Mucosa of gallbladder (tissue), 1 donor: Measurements from ENCODE around the gene SLK. TPM values are rescaled to one million over a fixed set of nuclear protein-coding genes. Genes with fewer than 3 reads are reported as not detected.

Experiments used
- DNase-seq: peaks from one replicate; pipeline ENCODE4 v3.0.0-alpha.2; 2020; ENCODE audit warnings: low spot score
- total RNA-seq: library from RNA; stranded (reverse); gene quantifications from one replicate; pipeline ENCODE4 v1.2.1, GENCODE V29; 2021
- donor health status: DM: no; HTN: no; CAD: no.

Gene SLK
- total RNA-seq, 1 donor from 2014 or later, result 38.5 TPM

DNA sequence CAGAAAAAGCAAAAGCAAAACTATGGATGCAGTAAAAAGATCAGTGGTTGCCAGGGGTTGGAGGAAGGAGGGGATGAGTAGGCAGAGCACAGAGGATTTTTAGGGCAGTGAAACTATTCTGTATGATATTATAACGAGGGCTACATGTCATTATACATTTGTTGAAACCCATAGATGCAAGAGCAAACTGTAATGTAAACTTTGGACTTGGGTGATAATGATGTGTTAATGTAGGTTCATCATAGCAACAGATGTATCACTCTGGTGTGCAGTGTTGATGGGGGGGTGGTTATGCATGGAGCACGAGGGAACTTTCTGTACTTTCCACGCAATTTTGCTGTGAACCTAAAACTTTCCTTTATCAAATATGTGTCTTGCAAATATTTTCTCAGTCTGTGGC is 23.2 kb downstream of the SLK start:
- DNase-seq, result no peak

DNA sequence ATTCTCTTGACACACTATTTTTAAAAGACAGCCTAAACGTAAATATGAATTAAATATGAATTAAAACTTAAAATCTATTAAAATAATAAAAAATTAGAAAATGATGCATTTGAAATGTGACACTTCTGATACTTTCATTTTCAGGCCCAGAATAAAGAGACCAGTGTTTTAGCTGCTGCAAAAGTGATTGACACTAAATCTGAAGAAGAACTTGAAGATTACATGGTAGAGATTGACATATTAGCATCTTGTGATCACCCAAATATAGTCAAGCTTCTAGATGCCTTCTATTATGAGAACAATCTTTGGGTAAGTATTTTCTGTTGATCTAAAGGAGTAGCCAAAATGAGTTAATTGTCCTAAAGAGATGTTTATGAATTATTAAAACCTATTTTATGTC is 23.6 kb downstream of the SLK start:
- no peak for DNase-seq

DNA sequence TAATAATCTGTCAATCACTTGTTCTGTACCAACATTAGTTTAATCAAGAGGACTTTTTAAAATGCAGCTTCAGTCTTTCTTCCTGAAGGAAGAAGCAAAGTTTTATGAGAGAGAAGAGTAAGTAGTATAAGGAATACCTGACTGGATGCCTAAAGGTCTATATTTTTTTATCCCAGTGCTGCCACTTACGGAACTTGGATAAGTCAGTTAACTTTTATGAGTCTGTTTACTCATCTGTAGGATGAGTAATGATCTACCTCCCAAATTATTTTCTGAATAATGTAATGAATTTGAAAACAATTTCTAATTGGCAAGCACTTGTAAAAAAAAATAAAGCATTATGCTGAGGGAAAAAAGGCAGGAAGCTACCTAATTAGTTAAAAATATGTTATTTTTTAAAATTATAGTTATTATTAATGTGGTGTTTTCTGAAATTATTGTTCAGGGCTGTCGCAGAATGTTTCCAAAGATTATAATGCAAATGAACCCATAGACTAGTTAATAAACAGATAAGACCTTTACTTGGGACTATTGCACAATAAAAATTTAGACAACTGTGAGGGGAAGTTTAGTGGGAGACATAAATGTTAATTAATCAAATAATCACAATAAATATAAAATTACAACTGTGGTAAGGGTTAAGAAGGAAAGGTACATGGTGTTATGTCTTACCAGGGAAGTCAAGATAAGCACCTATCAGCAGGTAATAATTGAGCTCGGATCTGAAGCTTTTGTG is 24.6 kb downstream of the SLK start:
- DNase-seq, result no peak

DNA sequence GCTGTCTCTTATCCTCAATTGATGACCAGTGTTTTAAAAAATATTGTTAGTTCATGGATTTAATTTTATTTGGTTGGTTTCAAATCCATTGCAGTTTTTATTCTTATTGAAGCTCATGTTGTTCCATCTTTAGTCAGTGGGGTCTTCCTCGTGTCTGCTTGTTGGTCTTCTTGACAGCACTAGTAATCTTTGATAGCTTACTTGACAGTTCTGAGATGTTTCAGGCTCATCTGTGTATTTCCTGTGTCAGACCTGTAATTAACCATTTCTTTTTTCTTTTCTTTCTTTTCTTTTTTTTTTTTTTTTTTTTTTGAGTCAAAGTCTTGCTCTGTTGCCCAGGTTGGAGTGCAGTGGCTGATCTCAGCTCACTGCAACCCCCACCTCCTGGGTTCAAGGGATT is 28.2 kb downstream of the SLK start:
- DNase-seq, result no peak

DNA sequence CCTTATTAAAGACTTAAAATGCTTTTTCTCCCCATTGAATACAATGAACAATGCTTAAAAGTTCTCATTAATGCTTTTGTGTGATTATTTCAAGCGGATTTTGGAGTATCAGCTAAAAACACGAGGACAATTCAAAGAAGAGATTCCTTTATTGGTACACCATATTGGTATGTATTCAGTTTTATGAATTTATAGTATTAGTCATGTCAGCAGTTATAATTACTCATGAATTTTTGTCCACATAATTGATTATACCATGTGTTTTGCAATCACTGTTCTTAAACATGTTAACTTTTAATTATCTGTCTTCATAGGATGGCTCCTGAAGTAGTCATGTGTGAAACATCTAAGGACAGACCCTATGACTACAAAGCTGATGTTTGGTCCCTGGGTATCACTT is 31.9 kb downstream of the SLK start:
- no peak for DNase-seq

DNA sequence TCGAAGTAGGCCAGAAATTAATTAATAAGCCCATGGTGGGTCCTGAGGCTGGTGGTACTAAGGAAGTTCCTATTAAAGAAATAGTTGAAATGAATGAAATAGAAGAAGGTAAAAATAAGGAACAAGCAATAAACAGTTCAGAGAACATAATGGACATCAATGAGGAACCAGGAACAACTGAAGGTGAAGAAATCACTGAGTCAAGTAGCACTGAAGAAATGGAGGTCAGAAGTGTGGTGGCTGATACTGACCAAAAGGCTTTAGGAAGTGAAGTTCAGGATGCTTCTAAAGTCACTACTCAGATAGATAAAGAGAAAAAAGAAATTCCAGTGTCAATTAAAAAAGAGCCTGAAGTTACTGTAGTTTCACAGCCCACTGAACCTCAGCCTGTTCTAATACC is 36.0 kb downstream of the SLK start:
- no peak for DNase-seq

DNA sequence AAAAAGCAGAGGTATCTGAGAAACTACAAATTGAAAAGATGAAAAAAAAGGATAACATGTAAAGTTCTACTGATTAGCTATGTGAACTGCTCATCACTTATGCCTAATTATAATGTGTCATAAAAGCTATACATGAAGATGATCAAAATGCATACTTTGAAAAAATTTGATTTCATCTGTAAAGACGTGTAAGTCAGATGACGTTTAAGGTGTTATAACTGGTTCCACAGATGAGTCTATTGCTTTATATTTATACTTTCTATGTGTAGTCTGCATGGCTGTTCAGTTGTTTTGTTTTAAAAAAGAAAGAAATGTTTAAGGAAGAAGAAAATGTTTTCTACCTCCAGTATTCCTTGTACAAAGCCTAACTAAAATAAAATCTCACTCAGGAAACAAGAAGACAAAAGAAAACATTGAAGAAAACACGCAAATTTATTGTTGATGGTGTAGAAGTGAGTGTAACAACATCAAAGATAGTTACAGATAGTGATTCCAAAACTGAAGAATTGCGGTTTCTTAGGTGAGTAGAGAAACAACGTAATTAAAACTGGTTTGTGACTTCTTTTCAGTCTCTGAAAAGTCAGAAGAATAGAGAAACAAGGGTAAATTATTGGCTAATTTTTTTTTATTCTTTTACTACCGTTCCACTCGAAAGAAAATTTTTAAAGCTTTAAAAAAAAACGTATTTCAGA is 38.4 kb downstream of the SLK start:
- no peak for DNase-seq

DNA sequence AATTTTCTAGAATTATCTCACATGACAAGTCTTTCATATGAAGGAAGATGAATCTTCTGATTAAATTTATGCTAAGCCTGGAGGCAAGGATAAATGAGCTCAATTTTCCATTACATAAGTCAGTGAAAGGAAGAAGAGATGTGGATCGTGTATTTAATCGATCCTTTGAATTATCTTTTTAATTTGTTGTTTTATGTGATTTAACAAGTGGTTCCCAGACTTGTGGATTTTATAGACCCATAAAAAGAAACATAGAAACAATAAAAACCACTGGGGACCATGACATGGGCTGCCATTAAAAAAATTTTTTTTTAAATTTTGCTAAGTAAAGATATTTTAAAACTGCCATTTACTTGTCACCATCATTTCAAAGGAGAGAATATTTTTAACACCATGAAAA is 45.0 kb downstream of the SLK start:
- no peak for DNase-seq

DNA sequence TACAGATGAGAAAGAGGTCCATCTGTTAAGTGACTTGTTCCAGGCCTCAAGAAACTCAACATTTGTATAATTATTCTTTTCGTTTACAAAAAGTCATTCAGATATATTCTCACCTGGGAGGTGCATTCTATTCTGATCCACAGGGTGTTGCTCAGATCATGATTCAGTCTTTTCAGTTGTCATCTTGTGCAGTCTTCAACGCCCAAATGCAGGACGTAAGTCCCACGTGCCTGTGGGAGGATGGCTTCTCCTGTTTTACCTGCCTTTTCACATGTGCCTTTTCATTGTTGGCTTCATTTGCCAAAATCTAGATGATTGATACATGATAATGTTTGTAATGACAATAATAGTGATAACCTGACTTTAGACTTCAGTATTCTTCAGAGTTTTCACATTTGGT is 46.5 kb downstream of the SLK start:
- no peak for DNase-seq

DNA sequence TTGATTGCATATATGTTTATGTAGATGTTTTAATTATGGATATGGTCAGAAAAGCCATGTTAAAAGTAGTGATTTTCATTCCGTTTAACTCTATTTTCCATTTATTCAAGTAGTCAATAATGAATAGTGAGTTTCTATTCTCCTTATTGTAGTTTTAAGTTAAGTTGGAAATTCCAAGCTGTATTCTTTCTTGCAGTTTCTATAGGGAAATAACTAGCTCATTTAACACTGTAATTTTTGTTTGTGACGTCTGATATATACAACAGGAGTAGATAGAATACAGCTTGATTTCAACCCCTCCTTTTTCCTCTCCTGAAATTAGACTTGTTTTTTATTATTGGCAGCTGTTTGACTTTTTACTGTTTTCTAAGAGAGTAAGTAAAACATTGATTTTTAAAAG is 47.2 kb downstream of the SLK start:
- no peak for DNase-seq

DNA sequence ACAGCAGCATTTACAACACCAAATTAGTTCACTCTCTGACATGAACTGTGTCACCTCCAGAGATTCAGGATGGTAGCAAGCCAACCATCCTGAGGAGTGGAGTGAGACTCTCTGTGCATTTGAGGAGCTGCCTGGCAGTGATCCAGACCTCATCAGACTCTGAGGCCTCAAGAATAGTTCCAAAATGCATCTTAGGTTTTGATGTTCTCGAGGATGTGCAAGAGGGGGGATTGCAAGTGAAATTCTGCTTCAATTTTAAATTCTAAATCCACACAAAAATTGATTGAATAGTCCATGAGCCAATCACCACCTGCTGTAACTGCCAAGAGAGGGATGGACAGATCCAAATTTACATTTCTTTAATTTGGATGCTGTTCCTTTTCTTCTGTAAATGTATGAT is 49.7 kb downstream of the SLK start:
- no peak for DNase-seq

DNA sequence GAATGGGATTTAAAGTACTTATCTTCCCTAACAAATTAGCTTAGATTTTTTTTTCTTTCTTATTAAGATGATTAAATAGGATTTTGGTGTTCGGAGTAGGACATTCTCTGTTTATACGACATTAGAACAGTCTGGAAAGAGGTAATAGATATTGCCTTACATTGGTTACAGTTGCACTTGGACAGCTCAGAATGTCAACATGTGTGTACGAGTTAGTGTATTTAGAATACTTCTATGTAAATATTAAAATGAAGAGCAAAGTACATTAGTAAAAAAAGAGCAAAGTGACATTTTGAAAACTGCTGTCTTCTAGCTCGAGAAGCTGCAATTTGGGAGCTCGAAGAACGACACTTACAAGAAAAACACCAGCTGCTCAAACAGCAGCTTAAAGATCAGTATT is 51.5 kb downstream of the SLK start:
- no peak for DNase-seq

DNA sequence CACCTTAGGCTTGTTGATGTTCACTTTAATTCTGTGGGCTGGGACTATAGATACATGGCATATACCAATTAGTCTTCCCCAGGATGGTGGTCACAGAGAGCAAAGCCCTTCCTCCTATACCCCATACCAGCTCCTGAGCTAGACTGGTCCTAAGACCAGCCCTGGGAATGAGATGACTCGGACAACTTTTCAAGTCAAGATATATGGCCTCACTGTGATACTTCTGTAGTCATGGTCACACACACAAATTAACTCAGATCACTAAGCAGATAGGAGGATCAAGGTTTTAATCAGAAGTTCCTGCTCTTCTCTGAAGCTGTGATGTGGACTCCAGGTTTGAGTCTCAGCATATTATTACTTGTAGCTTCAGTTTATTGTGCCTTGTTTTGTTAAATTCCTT is 53.1 kb downstream of the SLK start:
- DNase-seq, result no peak

DNA sequence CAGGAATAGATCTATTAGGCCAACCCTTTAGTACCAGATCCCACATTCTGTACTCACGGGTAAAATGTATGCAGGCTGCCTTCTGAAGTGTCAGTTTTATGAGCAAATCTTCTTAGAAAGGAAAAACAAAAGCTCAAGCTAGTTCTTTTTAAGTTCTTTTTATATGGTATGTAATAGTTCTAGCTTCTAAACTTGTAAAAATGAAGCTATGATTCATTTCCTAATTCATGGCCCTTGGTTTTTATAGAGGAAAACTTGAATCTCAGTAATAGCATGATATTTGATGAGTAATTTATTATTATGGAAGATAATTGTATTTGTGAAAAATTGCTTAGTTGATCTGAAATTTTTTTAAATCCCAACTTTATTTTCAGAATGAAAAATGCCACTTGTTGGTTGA is 54.3 kb downstream of the SLK start:
- DNase-seq, result no peak

DNA sequence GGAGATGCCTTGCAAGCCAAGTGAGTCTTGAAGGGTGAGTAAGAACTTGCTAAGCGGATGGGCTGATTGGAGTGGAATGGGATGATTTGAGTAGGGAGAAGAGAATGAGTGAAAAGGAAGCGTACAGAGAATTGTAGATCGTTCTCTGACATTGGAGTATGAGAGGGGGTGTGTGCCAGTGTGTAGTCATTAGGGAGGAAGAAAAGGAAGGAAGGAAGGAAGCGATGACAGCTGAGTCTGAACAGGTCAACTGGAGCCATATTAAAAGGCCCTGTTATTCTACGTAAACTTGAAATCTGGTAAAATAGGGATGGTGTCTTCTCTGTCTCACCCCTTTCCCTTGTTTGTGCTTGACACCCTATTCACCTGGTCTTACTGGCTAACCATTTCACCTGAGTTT is 55.1 kb downstream of the SLK start:
- DNase-seq, result no peak

DNA sequence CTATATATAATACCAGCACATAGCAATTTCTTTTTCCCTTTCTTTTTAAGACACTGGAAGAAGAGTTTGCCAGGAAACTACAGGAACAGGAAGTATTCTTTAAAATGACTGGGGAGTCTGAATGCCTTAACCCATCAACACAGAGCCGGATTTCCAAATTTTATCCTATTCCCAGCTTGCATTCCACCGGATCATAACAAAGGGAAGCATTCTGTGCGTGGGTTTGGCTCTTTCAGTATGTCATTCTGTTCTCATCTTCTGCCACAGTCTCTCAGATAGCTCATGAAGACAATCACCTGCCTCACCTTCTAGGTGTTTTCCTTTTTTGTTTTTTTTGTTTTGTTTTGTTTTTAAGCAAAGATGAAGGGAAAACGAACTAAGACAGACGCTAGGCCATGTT is 58.6 kb downstream of the SLK start:
- DNase-seq, result no peak

DNA sequence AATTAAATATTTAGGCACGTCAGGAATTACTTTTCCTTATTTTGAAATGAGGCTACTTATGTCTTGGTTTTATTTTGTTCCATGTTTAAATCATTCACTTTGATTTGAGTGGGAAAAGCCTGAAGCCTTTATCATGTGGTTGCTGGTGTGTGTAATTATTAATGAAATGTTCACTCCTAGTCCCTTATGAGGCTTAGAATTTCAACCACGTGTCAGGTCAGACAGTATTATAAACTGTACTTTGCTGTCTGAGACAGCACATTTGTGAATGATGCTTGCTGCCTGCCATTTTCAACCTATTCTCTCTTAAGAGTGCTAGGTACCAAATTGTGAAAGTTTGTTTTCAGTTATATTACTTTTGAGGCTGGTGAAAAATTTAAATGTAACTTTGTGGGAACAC is 59.8 kb downstream of the SLK start:
- DNase-seq, result no peak

DNA sequence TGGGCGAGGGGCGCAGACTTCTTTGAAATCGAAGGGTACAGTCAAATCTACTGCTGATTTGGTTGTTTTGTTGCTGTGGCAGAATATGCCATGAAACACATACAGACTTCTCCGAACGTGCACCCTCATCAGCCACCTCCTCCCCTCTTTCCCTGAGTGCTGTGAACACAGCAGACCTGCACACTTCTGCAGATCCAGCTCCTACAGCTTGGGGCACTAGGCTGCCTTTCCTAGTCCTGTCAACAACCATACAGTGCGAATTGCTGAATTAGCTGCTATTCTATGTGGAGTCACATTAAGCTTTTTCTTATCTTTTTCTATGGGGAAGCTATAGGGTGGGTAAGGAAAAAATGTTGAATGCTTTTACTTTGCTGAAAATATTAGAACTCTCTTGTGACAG is 61.2 kb downstream of the SLK start:
- DNase-seq, result no peak

DNA sequence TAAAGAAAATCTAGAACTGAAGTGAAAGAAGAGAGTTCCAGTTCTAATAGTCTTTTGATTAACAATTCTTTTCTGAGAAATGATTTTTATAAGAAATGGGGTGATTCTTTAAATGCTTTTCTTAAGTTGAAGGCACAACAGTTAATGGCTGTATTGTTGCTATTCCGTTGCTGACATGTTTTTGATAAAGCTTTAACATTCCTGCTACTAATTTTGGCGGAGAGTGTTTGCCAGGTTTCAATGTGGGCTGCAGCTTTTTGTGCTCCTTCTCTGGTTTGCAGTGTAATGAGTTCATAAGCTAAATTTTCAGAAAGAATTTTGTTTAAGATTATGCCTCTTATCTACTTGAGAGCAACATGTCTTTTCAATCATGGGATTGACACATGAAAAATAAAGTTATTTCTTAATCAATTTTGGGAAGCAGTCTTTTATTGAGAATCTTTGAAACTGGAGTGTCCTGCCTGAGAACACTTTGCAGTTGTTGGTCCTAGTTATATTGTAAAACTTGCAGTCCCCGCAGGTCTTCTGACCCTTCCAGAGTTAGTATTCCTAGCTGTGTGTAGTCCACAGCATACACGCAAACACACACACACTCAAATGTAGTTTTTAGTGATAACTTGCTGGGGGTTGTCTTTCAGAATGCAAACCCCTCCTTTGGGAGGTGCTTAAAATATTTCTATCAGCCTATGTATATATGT is 62.0 kb downstream of the SLK start:
- no peak for DNase-seq

DNA sequence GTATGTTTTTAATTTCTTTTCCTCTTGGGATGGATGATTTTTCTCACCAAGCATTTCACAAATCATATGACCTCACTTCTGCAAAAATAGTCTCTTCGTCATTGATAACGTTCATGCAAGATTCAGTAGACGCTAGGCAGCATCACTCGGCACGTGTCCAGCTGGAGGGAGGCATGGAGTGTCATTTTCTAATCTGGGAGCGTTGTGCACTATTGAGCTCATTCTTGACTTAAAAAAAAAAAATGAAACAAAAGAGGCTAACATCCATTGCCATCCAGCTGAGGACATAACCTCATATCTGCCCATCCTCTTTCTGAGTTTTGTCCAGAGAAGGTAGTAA is 62.6 kb downstream of the SLK start:
- DNase-seq, result no peak

DNA sequence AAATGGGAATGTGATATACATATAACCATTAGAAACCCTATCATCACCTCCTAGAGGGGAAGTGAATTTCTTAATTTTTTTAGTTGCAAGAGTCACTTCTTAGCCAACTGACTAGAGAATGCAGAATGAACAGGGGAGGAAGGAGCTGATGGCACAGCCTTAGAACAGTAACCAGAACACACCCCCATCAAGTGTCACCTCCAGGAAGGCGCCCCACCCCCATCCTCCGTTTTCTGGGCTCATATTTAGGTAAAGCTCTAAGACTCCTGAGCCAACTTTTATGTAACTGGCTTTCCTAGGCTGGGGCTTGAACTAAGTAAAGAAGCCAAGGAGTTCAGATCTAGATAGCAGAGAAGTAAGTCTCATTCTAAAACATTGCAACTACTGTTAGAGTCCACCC is 64.7 kb downstream of the SLK start:
- DNase-seq, result no peak

DNA sequence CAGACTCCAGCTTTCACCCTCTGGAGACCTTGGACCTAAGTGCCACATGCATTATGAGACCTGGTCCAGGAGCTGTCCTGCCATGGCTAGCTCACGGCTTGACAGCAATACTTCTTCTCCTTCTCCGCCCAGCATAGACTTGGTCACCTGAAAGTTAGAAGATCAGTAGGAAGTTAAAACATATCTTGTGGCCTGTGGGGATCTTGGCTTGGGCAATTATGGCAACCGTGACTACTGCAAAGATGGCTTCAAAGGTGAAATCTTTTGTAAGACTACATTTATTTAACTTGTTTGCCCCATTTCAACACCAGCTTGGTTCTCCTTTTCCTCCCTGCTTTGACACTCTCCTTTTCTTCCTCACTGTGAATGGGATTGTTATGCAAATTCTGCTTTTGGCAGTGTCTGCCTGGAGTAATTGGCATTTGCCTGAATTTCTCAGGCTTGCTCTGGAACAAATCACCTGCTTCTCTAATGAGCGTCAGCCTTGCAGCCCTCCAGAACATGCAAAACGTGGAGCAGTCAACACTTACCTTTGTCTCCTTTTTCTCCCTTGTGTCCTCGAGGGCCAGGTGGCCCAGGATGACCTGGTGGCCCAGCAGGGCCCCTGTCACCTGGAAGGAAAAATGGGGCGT is 65.3 kb downstream of the SLK start:
- DNase-seq, result no peak

DNA sequence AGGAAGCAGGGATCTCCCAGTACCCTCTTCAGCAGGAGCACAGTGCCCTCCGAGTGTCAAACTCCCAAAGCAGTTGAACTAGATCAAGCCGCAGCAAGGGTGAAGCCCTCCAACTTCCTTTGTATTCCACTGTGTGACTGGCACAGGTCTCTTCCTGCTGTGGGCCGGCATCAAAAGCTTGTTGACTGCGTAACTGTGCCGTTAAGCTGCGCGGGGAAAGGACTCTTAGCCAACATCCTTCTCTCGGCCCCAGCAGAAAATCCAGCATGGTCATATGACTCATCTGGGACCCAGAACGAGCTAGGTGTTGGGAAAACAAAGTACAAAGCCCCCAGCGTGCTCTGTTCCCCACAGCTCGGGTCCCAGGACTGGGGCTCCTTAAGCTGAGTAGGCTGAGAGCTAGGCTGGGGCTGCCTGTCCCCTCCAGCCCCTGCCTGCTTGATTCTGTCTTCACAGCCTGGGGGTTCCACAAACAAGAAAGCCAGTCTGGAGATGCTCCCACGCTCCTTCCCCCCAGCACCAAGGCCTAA is 66.5 kb downstream of the SLK start:
- no peak for DNase-seq
